ENCODE measurements around the gene MLLT3.

Gene MLLT3

GRCh38 chr9:20405616-20406015 lies 216.7 kb downstream of the MLLT3 start:
- Histone ChIP-seq H3K9me3 (ENCODE audit: insufficient read depth, low read length) (no peaks in the 10 kb centered on the region), H4K20me1 (ENCODE audit: insufficient read depth, low read length) (no peaks in the 10 kb centered on the region), H3K36me3 (replicated peaks; ENCODE audit: low read depth, low read length) (no peaks in the 10 kb centered on the region), H3K9ac (ENCODE audit: low read length) (no peak overlapping the region), H3K4me1 (ENCODE audit: low read length) (no peaks in the 10 kb centered on the region), H3K27me3 (ENCODE audit: low read depth, low read length) (no peaks in the 10 kb centered on the region), H3K79me2 (ENCODE audit: low read length) (no peaks in the 10 kb centered on the region), H3K4me3 (ENCODE audit: low read length) (no peak overlapping the region), H3K27ac (ENCODE audit: low read length) (no peak overlapping the region), H2AFZ (ENCODE audit: low read depth, low read length) (no peak overlapping the region), H3K4me2 (ENCODE audit: low read length) (no peak overlapping the region)
- TF ChIP-seq, protein P1, sequence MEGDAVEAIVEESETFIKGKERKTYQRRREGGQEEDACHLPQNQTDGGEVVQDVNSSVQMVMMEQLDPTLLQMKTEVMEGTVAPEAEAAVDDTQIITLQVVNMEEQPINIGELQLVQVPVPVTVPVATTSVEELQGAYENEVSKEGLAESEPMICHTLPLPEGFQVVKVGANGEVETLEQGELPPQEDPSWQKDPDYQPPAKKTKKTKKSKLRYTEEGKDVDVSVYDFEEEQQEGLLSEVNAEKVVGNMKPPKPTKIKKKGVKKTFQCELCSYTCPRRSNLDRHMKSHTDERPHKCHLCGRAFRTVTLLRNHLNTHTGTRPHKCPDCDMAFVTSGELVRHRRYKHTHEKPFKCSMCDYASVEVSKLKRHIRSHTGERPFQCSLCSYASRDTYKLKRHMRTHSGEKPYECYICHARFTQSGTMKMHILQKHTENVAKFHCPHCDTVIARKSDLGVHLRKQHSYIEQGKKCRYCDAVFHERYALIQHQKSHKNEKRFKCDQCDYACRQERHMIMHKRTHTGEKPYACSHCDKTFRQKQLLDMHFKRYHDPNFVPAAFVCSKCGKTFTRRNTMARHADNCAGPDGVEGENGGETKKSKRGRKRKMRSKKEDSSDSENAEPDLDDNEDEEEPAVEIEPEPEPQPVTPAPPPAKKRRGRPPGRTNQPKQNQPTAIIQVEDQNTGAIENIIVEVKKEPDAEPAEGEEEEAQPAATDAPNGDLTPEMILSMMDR (IDR thresholded peaks at IDR 0.05; ENCODE audit: low read depth, low read length) = no peak
- TF ChIP-seq EZH2phosphoT487 (IDR thresholded peaks at IDR 0.05; ENCODE audit: low read depth) = no peak

- Histone ChIP-seq H3K4me2 (ENCODE audit: low read length) (no peak overlapping the region), H3K4me1 (ENCODE audit: low read length) (no peaks in the 10 kb centered on the region), H3K27me3 (ENCODE audit: low read depth, low read length) (no peaks in the 10 kb centered on the region), H3K79me2 (ENCODE audit: low read length) (no peaks in the 10 kb centered on the region), H3K27ac (ENCODE audit: low read length) (no peak overlapping the region), H3K36me3 (replicated peaks; ENCODE audit: low read depth, low read length) (no peaks in the 10 kb centered on the region), H4K20me1 (ENCODE audit: insufficient read depth, low read length) (no peaks in the 10 kb centered on the region), H3K9me3 (ENCODE audit: insufficient read depth, low read length) (no peaks in the 10 kb centered on the region), H3K9ac (ENCODE audit: low read length) (no peak overlapping the region), H3K4me3 (ENCODE audit: low read length) (no peak overlapping the region), H2AFZ (ENCODE audit: low read depth, low read length) (no peak overlapping the region)
- TF ChIP-seq EZH2phosphoT487 (IDR thresholded peaks at IDR 0.05; ENCODE audit: low read depth) = no peak
- TF ChIP-seq, protein P1 (IDR thresholded peaks at IDR 0.05; ENCODE audit: low read depth, low read length) = no peak
Observed at GRCh38 chr9:20405078-20405477, 217.2 kb downstream of the MLLT3 start.

DNA sequence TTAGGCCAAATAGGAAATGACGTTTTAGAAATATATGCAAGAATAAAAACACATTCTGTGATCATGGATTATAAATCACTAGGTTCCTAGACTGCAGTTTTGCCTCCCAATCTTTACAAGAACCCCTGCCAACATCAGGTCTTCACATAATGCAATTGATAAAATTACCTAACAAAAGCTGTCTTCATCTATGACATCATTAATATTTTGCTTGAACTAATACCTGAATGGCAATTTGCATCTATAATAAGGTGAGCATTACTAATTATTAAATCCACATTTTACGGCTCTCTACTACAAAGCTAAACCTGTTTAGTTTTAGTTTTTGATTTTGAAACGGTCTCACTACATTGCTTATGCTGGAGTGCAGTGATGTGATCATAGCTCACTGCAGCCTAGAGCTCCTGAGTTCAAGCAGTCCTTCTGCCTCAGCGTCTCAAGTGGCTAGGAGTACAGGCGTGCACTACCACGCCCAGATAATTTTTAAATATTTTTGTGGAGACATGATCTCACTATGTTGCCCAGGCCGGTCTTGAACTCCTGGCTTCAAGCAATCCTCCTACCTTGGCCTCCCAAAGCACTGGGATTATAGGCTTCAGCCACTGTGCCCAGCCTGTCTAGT lies 218.0 kb downstream of the MLLT3 start:
- H3K79me2 ChIP-seq (ENCODE audit: low read length) = no peaks in the 10 kb centered on the region

GRCh38 chr9:20403346-20403745 lies 219.0 kb downstream of the MLLT3 start:
- Histone ChIP-seq H3K4me3 (ENCODE audit: low read length) (no peak overlapping the region), H3K27me3 (ENCODE audit: low read depth, low read length) (no peaks in the 10 kb centered on the region), H2AFZ (ENCODE audit: low read depth, low read length) (no peak overlapping the region), H3K4me1 (ENCODE audit: low read length) (no peaks in the 10 kb centered on the region), H3K27ac (ENCODE audit: low read length) (no peak overlapping the region), H3K79me2 (ENCODE audit: low read length) (no peaks in the 10 kb centered on the region), H3K9me3 (ENCODE audit: insufficient read depth, low read length) (no peaks in the 10 kb centered on the region), H3K4me2 (ENCODE audit: low read length) (no peak overlapping the region), H4K20me1 (ENCODE audit: insufficient read depth, low read length) (no peaks in the 10 kb centered on the region), H3K36me3 (replicated peaks; ENCODE audit: low read depth, low read length) (no peaks in the 10 kb centered on the region), H3K9ac (ENCODE audit: low read length) (no peak overlapping the region)
- no peak for TF ChIP-seq EZH2phosphoT487 (IDR thresholded peaks at IDR 0.05; ENCODE audit: low read depth)
- TF ChIP-seq, protein P1 (IDR thresholded peaks at IDR 0.05; ENCODE audit: low read depth, low read length) = no peak

More for the DNA sequence above, 218.0 kb downstream of the MLLT3 start:
- H3K27me3 ChIP-seq (ENCODE audit: low read depth, low read length) = no peaks in the 10 kb centered on the region
- no peak overlapping the region for H3K9ac ChIP-seq (ENCODE audit: low read length)
- H3K36me3 ChIP-seq (replicated peaks; ENCODE audit: low read depth, low read length) = no peaks in the 10 kb centered on the region
- TF ChIP-seq, protein P1 (IDR thresholded peaks at IDR 0.05; ENCODE audit: low read depth, low read length) = no peak
- TF ChIP-seq EZH2phosphoT487 (IDR thresholded peaks at IDR 0.05; ENCODE audit: low read depth) = no peak
- no peaks in the 10 kb centered on the region for H3K4me1 ChIP-seq (ENCODE audit: low read length)
- no peaks in the 10 kb centered on the region for H4K20me1 ChIP-seq (ENCODE audit: insufficient read depth, low read length)
- H2AFZ ChIP-seq (ENCODE audit: low read depth, low read length) = no peak overlapping the region
- no peak overlapping the region for H3K4me3 ChIP-seq (ENCODE audit: low read length)
- H3K9me3 ChIP-seq (ENCODE audit: insufficient read depth, low read length) = no peaks in the 10 kb centered on the region
- no peak overlapping the region for H3K4me2 ChIP-seq (ENCODE audit: low read length)
- H3K27ac ChIP-seq (ENCODE audit: low read length) = no peak overlapping the region

All from OCI-LY3 (cell line).